ENCODE measurements around the gene MRPL38.

GRCh38 chr17:75855310-75856061 is 49.2 kb downstream of the MRPL38 start, which contains the start of gene WBP2:
- TF ChIP-seq RNF2 (IDR thresholded peaks at IDR 0.05; ENCODE audit: borderline replicate concordance, low read depth) (no peak), SREBF2 (IDR thresholded peaks at IDR 0.05) (no peak; the same call in 1 of the 2 replicates), CTCF (IDR thresholded peaks at IDR 0.05) (peak; percentile 63; the same call in 2 of the 3 replicates), ESRRA (IDR thresholded peaks at IDR 0.05; ENCODE audit: borderline replicate concordance, low read length) (no peak), JUN (IDR thresholded peaks at IDR 0.05) (peak in 1 of 2 experiments; percentile 74; a peak in 3 of 5 replicates), ATOH8 (CRISPR knock-in tag; IDR thresholded peaks at IDR 0.05; ENCODE audit: low read depth) (no peak), POLR2A (IDR thresholded peaks at IDR 0.05; ENCODE audit: low read length) (peak; percentile 95), KDM1A (IDR thresholded peaks at IDR 0.05; ENCODE audit: low read depth) (no peak), CEBPB (IDR thresholded peaks at IDR 0.05) (peak in 1 of 2 experiments; percentile 65; a peak in 2 of 4 replicates), HOXA7 (CRISPR knock-in tag; IDR thresholded peaks at IDR 0.05) (no peak), PHF8 (IDR thresholded peaks at IDR 0.05; ENCODE audit: borderline replicate concordance, low read depth) (peak; percentile 85), CHD2 (IDR thresholded peaks at IDR 0.05; ENCODE audit: low read length, partially characterized antibody) (no peak), USF2 (IDR thresholded peaks at IDR 0.05) (peak; percentile 99), HDAC2 (IDR thresholded peaks at IDR 0.05) (no peak)

All from A549 (cell line).